Measurements from ENCODE around the gene KLC1. TPM values are rescaled to one million over a fixed set of nuclear protein-coding genes. Genes with fewer than 3 reads are reported as not detected.

KLC1 gene
- total and polyA plus RNA-seq, 2 of the 13 experiments (the other 11 are each of a cell fraction or from before 2014, with no cell fraction given) = 53.2 to 63.5 TPM

DNA sequence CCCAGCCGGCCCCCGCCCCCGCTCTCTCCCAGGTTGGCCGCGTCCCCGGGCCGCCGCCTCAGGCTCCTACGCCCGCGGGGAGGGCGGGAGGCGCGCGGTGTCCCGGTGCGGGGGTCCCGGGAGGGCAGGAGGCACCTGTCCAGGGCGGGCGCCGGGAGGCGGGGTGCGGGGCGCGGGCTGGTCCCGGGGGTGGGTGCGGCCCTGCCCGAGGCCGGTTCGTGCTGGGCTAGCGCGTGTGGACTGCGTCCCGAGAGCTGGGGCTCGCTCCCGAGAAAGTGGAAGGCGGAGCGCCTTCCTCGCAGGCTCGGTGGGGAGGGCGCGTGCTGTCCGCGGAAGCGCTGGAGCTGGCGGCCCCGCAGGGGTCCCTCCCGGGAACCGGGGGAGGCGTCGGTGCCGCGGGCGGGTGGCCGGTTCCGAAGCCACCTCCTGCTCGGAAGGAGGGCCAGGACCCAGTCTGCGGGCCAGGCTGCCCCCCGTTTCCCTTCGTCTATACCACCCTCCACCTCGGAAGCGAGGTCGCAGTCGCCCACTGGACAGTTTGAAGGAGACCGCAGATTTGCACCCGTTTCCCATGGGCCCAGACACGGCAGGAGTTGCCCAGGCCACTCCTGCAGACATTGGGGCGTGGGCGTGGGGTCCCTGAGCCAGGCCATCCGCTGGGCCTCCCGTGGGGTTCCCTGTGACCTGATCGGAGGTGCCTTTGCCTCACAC, 87.2 kb downstream of the KLC1 start:
- in situ Hi-C loops (cut with HindIII; ENCODE audit: extremely low pct_ligation_motif_present, low pct_unique_long_range_greater_than_20kb) = no loop called here
- peak overlapping the region; percentile 75 for H3K4me2 ChIP-seq (ENCODE audit: low read depth, low read length)
- H3K9me3 ChIP-seq (ENCODE audit: low read length) = no peaks in the 10 kb centered on the region
- ATAC-seq (no peak), DNase-seq (ENCODE audit: low spot score) (no peak), FAIRE-seq (no peak)
- 0 out of 5 replicates have a peak, but pooled peaks cover 0 to 4% of the 10 kb centered on the region in 2 experiments for H3K36me3 ChIP-seq (replicated peaks in 1 of 2; ENCODE audit: control insufficient read depth in 1 of 2, insufficient read depth in 2 of 2, low read length in 2 of 2)
- H3K27me3 ChIP-seq (ENCODE audit: control insufficient read depth in 1 of 2, insufficient read depth in 2 of 2, low read length in 2 of 2) = no peaks in the 10 kb centered on the region
- H3K9ac ChIP-seq (ENCODE audit: insufficient read depth, low read depth, low read length) = peak overlapping the region; percentile 81
- H3K27ac ChIP-seq (ENCODE audit: extremely low read length, insufficient read depth, low read length) = peak overlapping the region; percentile 52
- H4K20me1 ChIP-seq (ENCODE audit: insufficient read depth, low read length) = no peaks in the 10 kb centered on the region; the same call in 1 of the 2 replicates
- peaks cover 56% of the 10 kb centered on the region for H3K79me2 ChIP-seq (ENCODE audit: insufficient read depth, low read length)
- no peak overlapping the region for H2AFZ ChIP-seq (ENCODE audit: low read length)
- CTCF ChIA-PET (ENCODE audit: low intra/inter-chr PET ratio, low total read pairs) = no interaction called here
- peaks cover 36% of the 10 kb centered on the region for H3K4me1 ChIP-seq (ENCODE audit: insufficient read depth, low read length)
- BruUV-seq (replicated peaks) = no TSS peak
- intact Hi-C loops (cut with micrococcal nuclease; ENCODE audit: unreplicated experiment) = no loop called here
- WGBS (ENCODE audit: low lambda C conversion rate) = 0% methylated on average over 10 of the region's 72 CpGs
- H3K4me3 ChIP-seq (replicated peaks in 1 of 3; ENCODE audit: insufficient read depth in 1 of 3, low read depth in 2 of 3, low read length in 3 of 3) = peak overlapping the region; percentile 73 to 94 (median 78)
- POLR2A ChIA-PET = interaction anchor here (0.9 to 1.7 kb wide), 4 partner anchors 18 to 164 kb away, joined by 3 to 7 read pairs (median 4); no protein-coding TSS in a partner anchor
- TF ChIP-seq SIN3A (IDR thresholded peaks at IDR 0.05; ENCODE audit: borderline replicate concordance, low read depth, low read length) (peak; percentile 16; the same call in 1 of the 2 replicates), PAF1 (CRISPR knock-in tag; IDR thresholded peaks at IDR 0.05) (no peak), PHF8 (CRISPR knock-in tag; IDR thresholded peaks at IDR 0.05) (peak; percentile 3), PTBP1 (IDR thresholded peaks at IDR 0.05; ENCODE audit: low read depth, low read length, poor library complexity, severe bottlenecking) (no peak), ZNF761 (CRISPR knock-in tag; conservative IDR thresholded peaks at IDR 0.05) (no peak), ZNF274 (CRISPR knock-in tag; IDR thresholded peaks at IDR 0.05) (0 out of 2 replicates have a peak, but pooled peaks have one; percentile 45), SKI (IDR thresholded peaks at IDR 0.05; ENCODE audit: partially characterized antibody) (no peak), CREB3 (CRISPR knock-in tag; IDR thresholded peaks at IDR 0.05) (no peak), GABPB1 (CRISPR knock-in tag; IDR thresholded peaks at IDR 0.05) (peak; percentile 38; the same call in 1 of the 2 replicates), ZNF777 (CRISPR knock-in tag; IDR thresholded peaks at IDR 0.05) (peak; percentile 19; the same call in 1 of the 2 replicates)
- TF ChIP-seq, protein P1, sequence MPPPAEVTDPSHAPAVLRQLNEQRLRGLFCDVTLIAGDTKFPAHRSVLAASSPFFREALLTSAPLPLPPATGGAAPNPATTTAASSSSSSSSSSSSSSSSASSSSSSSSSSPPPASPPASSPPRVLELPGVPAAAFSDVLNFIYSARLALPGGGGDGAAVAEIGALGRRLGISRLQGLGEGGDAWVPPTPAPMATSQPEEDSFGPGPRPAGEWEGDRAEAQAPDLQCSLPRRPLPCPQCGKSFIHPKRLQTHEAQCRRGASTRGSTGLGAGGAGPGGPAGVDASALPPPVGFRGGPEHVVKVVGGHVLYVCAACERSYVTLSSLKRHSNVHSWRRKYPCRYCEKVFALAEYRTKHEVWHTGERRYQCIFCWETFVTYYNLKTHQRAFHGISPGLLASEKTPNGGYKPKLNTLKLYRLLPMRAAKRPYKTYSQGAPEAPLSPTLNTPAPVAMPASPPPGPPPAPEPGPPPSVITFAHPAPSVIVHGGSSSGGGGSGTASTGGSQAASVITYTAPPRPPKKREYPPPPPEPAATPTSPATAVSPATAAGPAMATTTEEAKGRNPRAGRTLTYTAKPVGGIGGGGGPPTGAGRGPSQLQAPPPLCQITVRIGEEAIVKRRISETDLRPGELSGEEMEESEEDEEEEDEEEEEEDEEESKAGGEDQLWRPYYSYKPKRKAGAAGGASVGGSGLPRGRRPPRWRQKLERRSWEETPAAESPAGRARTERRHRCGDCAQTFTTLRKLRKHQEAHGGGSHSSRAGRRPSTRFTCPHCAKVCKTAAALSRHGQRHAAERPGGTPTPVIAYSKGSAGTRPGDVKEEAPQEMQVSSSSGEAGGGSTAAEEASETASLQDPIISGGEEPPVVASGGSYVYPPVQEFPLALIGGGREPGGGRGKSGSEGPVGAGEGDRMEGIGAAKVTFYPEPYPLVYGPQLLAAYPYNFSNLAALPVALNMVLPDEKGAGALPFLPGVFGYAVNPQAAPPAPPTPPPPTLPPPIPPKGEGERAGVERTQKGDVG (CRISPR knock-in tag; IDR thresholded peaks at IDR 0.05; ENCODE audit: borderline replicate concordance) = 0 out of 2 replicates have a peak, but pooled peaks have one; percentile 7
- TF ChIP-seq, protein P2, sequence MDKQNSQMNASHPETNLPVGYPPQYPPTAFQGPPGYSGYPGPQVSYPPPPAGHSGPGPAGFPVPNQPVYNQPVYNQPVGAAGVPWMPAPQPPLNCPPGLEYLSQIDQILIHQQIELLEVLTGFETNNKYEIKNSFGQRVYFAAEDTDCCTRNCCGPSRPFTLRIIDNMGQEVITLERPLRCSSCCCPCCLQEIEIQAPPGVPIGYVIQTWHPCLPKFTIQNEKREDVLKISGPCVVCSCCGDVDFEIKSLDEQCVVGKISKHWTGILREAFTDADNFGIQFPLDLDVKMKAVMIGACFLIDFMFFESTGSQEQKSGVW (CRISPR knock-in tag; IDR thresholded peaks at IDR 0.05; ENCODE audit: borderline replicate concordance) = no peak
- TF ChIP-seq, protein P3, sequence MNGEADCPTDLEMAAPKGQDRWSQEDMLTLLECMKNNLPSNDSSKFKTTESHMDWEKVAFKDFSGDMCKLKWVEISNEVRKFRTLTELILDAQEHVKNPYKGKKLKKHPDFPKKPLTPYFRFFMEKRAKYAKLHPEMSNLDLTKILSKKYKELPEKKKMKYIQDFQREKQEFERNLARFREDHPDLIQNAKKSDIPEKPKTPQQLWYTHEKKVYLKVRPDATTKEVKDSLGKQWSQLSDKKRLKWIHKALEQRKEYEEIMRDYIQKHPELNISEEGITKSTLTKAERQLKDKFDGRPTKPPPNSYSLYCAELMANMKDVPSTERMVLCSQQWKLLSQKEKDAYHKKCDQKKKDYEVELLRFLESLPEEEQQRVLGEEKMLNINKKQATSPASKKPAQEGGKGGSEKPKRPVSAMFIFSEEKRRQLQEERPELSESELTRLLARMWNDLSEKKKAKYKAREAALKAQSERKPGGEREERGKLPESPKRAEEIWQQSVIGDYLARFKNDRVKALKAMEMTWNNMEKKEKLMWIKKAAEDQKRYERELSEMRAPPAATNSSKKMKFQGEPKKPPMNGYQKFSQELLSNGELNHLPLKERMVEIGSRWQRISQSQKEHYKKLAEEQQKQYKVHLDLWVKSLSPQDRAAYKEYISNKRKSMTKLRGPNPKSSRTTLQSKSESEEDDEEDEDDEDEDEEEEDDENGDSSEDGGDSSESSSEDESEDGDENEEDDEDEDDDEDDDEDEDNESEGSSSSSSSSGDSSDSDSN (CRISPR knock-in tag; IDR thresholded peaks at IDR 0.05) = peak; percentile 20; the same call in 1 of the 2 replicates

Measured in HepG2 (cell line).